Measurements from ENCODE around the gene LOC101059915.
A peak's percentile ranks its signal among the peaks of the same experiment; 100 is the strongest.

The LOC101059915 gene

DNA sequence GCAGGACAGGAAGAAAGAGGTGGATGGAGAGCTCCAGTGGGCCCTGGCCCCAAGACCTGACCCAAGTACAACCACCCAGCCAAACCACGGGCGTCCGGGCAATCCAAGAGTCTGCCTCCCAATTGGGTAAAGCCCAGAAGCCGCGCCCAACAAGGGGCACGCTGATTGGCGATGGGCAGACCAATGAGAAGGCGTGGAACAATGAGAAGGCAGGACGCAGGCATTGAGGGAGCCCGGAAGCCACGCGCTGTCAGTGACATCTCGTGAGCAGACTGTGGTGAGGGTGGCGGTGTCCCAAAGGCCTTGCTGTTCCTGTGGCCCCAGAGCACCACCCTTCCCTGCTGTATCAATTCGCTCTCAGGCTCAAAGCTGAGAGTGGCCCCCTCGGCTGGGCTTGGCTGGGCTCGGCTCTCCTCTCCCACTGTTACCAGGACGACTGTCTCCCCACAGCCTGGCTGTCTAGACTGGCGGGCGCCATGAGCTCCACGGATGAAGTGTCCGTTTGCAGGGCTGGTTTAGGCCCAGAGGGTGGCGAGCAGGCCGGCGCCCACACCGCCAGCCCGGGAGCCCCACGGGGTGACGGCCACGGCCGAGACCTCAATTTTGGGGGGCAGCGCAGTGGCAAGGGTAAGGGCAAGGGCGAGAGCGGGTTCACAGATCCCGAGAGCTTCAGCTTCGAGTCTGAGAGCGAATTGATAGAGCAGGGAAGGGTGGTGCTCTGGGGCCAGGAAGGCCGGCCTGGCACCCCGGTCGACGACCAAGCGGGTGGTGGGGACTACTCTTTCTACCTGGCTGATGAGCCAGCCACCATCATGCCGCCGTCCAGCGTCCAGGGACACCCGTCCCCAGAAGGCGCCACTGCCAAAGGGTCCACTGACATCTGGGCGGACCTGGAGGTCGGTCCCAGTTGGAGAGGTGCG, at the start of gene LOC101059915:
Gene LOC101059915 (plus strand): TSS at position 219 of the 920 bp plus-strand sequence.
- no peak for DNase-seq
- no CpG with 5 or more reads among the region's 50 CpGs for WGBS (ENCODE audit: insufficient coverage, low lambda C conversion rate)
- Histone ChIP-seq H3K4me3 (ENCODE audit: low read length) (no peak within 1 kb of the TSS), H3K27ac (ENCODE audit: low read length) (no peak within 1 kb of the TSS), H3K4me1 (ENCODE audit: control insufficient read depth, insufficient read depth, low read length) (no peaks in the 10 kb centered on the region), H3K27me3 (ENCODE audit: control insufficient read depth, insufficient read depth, low read length) (no peaks in the 10 kb centered on the region), H3K9me3 (ENCODE audit: control insufficient read depth, low read depth, low read length) (no peaks in the 10 kb centered on the region), H3K36me3 (ENCODE audit: control insufficient read depth, insufficient read depth, low read length) (no peaks in the 10 kb centered on the region)

DNA sequence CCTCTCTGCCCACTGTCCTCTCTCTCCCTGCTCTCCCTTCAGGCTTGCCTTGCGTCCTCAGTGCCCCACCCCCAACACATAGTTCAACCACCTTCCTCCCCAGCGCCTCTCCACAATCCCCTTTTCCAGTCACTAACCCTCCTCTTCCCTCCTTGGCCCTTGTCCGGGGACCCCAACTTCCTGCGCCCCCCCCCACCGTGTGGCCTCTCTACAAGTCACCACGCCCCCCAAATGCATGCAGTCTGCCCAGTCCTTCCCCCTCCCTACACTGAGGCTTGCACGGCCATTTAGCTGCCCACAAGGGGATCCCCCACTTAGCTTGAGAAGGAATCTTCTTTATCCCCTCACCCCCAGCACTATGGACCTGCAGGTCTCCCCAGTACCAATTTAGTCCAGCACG, 49.6 kb upstream of the LOC101059915 start:
- no peak for DNase-seq
- Histone ChIP-seq H3K4me1 (ENCODE audit: control insufficient read depth, insufficient read depth, low read length) (peaks cover 36% of the 10 kb centered on the region), H3K27ac (ENCODE audit: low read length) (peak overlapping the region; percentile 94), H3K27me3 (ENCODE audit: control insufficient read depth, insufficient read depth, low read length) (no peaks in the 10 kb centered on the region), H3K36me3 (ENCODE audit: control insufficient read depth, insufficient read depth, low read length) (peaks cover 3% of the 10 kb centered on the region), H3K4me3 (ENCODE audit: low read length) (no peak overlapping the region), H3K9me3 (ENCODE audit: control insufficient read depth, low read depth, low read length) (peaks cover 4% of the 10 kb centered on the region)
- no CpG with 5 or more reads among the region's 8 CpGs for WGBS (ENCODE audit: insufficient coverage, low lambda C conversion rate)

DNA sequence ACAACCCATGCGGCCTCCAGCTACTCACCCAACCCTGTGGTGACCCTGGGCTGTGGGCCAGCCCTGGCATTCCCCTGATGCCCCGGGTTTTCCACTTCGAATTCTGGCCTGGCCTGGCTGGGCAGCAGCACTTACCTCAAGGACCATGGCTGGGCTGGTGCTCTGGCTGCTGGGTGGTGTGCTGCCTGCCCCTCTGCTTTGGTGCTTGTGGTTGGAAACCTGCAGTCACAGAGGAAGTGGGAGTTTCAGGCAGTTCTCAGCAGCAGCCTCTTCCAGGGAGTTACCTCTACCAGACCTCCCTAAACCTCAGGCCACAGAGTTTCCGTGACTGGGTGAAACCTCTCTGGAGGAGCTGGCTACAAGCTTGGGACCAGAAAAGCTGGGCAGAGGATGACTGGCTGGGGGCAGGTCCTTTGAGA, 49.0 kb upstream of the LOC101059915 start, which contains the start of gene CXCR3:
Gene CXCR3 (minus strand): TSS at position 209 of the 419 bp plus-strand sequence. CDS start 62 bp downstream, at position 147.
- peaks cover 4% of the 10 kb centered on the region for H3K9me3 ChIP-seq (ENCODE audit: control insufficient read depth, low read depth, low read length)
- H3K27ac ChIP-seq (ENCODE audit: low read length) = peak within 1 kb of the TSS; percentile 94
- H3K27me3 ChIP-seq (ENCODE audit: control insufficient read depth, insufficient read depth, low read length) = no peaks in the 10 kb centered on the region
- H3K4me1 ChIP-seq (ENCODE audit: control insufficient read depth, insufficient read depth, low read length) = peaks cover 42% of the 10 kb centered on the region
- no peaks in the 10 kb centered on the region for H3K36me3 ChIP-seq (ENCODE audit: control insufficient read depth, insufficient read depth, low read length)
- no CpG with 5 or more reads among the region's 4 CpGs for WGBS (ENCODE audit: insufficient coverage, low lambda C conversion rate)
- no peak within 1 kb of the TSS for H3K4me3 ChIP-seq (ENCODE audit: low read length)
- no peak for DNase-seq

DNA sequence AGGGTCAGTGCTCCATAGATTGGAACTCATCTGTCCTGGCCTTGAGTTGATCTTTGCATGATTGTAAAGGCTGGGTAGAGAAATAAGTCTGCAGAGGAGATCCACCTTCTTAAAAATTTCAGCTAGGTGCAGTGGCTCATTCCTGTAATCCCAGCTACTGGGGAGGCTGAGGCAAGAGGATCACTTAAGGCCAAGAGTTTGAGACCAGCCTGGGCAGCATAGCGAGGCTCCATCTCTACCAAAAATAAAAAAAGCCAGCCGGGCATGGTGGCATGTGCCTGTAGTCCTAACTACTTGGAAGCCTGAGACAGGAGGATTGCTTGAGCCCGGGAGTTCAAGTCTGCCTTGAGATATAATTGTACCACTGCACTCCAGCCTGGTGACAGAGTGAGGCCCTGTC, 48.6 kb upstream of the LOC101059915 start:
- Histone ChIP-seq H3K27me3 (ENCODE audit: control insufficient read depth, insufficient read depth, low read length) (no peaks in the 10 kb centered on the region), H3K27ac (ENCODE audit: low read length) (peak overlapping the region; percentile 94), H3K4me1 (ENCODE audit: control insufficient read depth, insufficient read depth, low read length) (peaks cover 47% of the 10 kb centered on the region), H3K4me3 (ENCODE audit: low read length) (no peak overlapping the region), H3K9me3 (ENCODE audit: control insufficient read depth, low read depth, low read length) (peaks cover 4% of the 10 kb centered on the region), H3K36me3 (ENCODE audit: control insufficient read depth, insufficient read depth, low read length) (no peaks in the 10 kb centered on the region)
- no peak for DNase-seq
- no CpG with 5 or more reads among the region's 3 CpGs for WGBS (ENCODE audit: insufficient coverage, low lambda C conversion rate)

DNA sequence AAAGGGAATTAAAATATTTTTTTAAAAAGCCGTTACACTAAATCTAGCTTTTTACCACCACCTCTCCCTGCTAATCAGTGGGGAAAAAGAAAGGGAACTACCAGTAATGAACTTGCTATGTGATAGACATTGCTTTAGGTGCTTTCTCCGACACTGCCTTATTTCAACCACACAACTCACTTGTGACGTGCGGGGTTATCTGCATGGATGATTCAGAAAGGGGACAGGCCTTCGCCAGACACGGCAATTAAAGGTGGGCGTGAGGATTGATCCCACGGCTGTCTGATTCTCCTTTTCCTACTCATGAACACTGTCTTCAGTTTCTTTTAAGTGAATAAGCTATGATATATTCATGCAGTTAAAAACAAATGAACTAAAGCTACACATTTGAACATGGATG, 48.2 kb upstream of the LOC101059915 start:
- peaks cover 51% of the 10 kb centered on the region for H3K4me1 ChIP-seq (ENCODE audit: control insufficient read depth, insufficient read depth, low read length)
- H3K27me3 ChIP-seq (ENCODE audit: control insufficient read depth, insufficient read depth, low read length) = no peaks in the 10 kb centered on the region
- H3K27ac ChIP-seq (ENCODE audit: low read length) = no peak overlapping the region
- no peak for DNase-seq
- no CpG with 5 or more reads among the region's 8 CpGs for WGBS (ENCODE audit: insufficient coverage, low lambda C conversion rate)
- no peaks in the 10 kb centered on the region for H3K36me3 ChIP-seq (ENCODE audit: control insufficient read depth, insufficient read depth, low read length)
- no peak overlapping the region for H3K4me3 ChIP-seq (ENCODE audit: low read length)
- H3K9me3 ChIP-seq (ENCODE audit: control insufficient read depth, low read depth, low read length) = peaks cover 4% of the 10 kb centered on the region

DNA sequence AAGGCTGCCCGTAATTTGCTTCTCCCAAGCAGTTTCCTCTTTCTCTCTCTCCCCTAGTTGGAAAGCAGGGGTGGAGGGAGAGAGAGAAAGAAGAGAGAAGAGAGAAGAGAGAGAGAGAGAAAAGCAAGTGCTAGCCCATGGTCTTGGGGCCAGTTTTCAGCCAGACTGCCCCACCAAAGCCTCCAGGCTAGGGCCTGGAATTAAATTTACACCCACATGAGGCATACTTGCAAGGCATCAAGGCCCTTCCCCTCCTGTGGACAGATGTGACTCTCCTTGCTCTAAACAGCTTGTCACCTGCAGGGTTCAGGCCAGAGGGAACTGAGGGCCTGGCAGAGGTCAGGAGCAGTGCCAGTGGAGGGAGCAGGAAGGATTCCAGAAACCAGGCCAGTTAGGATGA, 47.4 kb upstream of the LOC101059915 start:
- Histone ChIP-seq H3K27me3 (ENCODE audit: control insufficient read depth, insufficient read depth, low read length) (no peaks in the 10 kb centered on the region), H3K4me3 (ENCODE audit: low read length) (no peak overlapping the region), H3K9me3 (ENCODE audit: control insufficient read depth, low read depth, low read length) (peaks cover 4% of the 10 kb centered on the region), H3K27ac (ENCODE audit: low read length) (no peak overlapping the region), H3K4me1 (ENCODE audit: control insufficient read depth, insufficient read depth, low read length) (peaks cover 56% of the 10 kb centered on the region), H3K36me3 (ENCODE audit: control insufficient read depth, insufficient read depth, low read length) (no peaks in the 10 kb centered on the region)
- WGBS (ENCODE audit: insufficient coverage, low lambda C conversion rate) = no CpG with 5 or more reads among the region's 1 CpG
- DNase-seq = no peak

DNA sequence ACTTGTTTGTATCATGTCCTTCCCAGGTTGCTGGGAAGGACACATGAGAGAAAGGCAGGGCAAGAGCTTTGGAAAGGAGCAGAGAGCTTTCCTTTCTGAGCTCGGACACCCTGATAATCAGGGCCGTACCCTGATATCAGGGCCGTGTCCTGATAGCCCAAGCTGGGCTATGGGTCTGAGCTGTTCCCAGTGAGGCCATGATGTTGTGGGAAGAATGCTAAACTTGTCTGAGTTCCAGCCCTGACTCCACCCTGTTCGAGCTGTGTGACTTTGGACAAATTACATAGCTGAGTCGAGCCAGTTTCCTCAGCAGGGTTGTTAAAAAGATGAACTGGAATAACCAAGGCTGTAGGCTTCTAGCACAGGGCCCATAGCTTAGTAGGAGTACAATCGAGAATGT, 45.7 kb upstream of the LOC101059915 start:
- peak in 1 of 2 donors; percentile 55 for DNase-seq

DNA sequence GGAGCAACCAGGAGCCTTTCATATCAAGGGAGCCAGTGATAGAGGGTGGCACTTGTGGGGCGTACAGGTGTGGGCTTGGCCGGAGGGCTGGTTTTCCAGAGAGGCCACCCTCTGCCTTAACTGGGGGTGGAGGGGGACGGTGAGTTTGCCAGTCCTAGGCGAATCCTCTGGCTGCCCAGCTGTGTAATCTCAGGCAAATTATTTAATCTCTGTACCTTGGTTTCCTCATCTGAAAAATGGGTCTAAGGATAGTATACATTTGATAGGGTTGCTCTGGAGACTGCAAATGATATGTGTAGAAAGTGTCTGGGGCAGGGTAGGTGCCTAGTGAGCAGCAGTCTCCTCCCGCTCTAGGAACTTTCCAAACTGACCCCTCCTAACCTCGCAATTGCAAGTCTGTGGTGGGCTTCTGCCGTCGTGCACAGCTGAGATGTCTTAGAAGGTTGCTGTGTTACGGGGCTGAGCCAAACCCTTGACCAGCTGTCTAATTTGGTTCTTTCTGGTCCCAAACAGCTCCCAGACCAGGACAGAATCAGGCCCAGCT, 45.2 kb upstream of the LOC101059915 start:
- Histone ChIP-seq H3K36me3 (ENCODE audit: control insufficient read depth, insufficient read depth, low read length) (no peaks in the 10 kb centered on the region), H3K27me3 (ENCODE audit: control insufficient read depth, insufficient read depth, low read length) (no peaks in the 10 kb centered on the region), H3K27ac (ENCODE audit: low read length) (peak overlapping the region; percentile 95), H3K9me3 (ENCODE audit: control insufficient read depth, low read depth, low read length) (no peaks in the 10 kb centered on the region), H3K4me3 (ENCODE audit: low read length) (no peak overlapping the region), H3K4me1 (ENCODE audit: control insufficient read depth, insufficient read depth, low read length) (peaks cover 68% of the 10 kb centered on the region)
- DNase-seq = no peak
- WGBS (ENCODE audit: insufficient coverage, low lambda C conversion rate) = no CpG with 5 or more reads among the region's 9 CpGs

More for the DNA sequence above, 45.7 kb upstream of the LOC101059915 start:
- WGBS (ENCODE audit: insufficient coverage, low lambda C conversion rate) = no CpG with 5 or more reads among the region's 6 CpGs
- no peak overlapping the region for H3K4me3 ChIP-seq (ENCODE audit: low read length)
- H3K36me3 ChIP-seq (ENCODE audit: control insufficient read depth, insufficient read depth, low read length) = no peaks in the 10 kb centered on the region
- peaks cover 2% of the 10 kb centered on the region for H3K9me3 ChIP-seq (ENCODE audit: control insufficient read depth, low read depth, low read length)
- H3K4me1 ChIP-seq (ENCODE audit: control insufficient read depth, insufficient read depth, low read length) = peaks cover 68% of the 10 kb centered on the region
- no peaks in the 10 kb centered on the region for H3K27me3 ChIP-seq (ENCODE audit: control insufficient read depth, insufficient read depth, low read length)
- H3K27ac ChIP-seq (ENCODE audit: low read length) = peak overlapping the region; percentile 95

DNA sequence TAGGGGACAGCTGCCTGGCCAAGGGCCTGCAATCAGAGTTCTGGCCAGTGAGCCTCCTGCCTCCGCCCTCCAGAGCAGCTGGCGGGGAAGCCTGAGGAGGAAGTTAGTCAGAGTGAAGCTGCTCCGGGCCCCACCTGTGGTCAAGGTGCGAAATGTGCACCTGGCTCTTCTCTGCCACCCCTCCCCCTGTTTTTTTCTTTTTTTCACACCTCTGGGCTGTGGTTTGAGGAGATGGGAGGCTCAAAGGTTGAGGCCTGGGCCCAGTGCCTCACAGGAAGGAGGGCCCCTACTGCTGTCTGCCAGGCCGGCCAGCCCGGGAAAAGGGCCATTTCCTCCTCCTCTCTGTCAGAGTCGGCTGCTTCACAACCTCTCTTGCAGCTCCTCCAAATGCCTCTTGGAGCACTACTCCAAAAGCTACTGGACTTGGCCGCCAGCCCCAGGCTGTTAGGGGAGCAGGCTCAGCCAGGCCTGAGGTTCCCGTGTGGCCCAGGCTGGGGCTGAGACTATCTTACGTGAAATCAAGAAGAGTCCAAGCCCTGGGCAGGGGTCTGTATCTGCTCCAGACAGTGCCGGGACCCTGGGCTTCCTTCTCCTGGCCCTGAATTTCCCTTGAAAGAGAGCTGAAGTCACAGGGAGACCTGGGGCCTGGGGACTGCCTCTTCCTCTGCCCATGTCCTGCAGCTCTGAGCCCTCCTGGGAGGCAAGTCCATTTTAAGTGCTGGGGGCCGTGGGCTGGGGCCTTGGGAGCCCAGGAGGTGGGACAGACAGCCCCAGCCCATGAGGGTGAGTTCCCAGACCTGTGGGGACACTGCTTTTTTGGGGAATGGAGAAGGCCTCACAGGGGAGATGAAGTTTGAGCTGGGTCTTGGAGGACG, 44.5 kb upstream of the LOC101059915 start:
- Histone ChIP-seq H3K27ac (ENCODE audit: low read length) (peak overlapping the region; percentile 95), H3K36me3 (ENCODE audit: control insufficient read depth, insufficient read depth, low read length) (no peaks in the 10 kb centered on the region), H3K4me3 (ENCODE audit: low read length) (no peak overlapping the region), H3K4me1 (ENCODE audit: control insufficient read depth, insufficient read depth, low read length) (peaks cover 68% of the 10 kb centered on the region), H3K27me3 (ENCODE audit: control insufficient read depth, insufficient read depth, low read length) (no peaks in the 10 kb centered on the region), H3K9me3 (ENCODE audit: control insufficient read depth, low read depth, low read length) (no peaks in the 10 kb centered on the region)
- peak; percentile 88 to 93 for DNase-seq
- WGBS (ENCODE audit: insufficient coverage, low lambda C conversion rate) = no CpG with 5 or more reads among the region's 13 CpGs

DNA sequence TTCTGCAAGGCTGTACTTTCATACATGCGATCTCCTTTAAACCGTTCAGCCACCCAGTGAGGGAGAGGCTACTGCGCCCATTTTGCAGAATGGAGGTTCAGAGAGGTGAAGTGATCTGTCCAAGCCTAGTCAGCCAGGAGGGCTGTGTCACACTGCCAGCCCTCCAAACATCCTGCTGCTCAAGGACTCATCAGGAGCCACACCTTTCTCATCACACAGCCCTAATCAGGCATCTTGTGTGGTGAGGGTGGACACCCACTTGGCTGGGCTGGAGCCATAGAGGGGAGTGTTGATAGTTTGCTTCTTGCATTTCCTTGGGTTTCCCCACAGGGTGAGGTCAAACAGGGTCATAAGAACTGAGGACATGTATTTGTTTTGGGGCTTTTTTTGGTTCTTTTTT, 43.6 kb upstream of the LOC101059915 start:
- Histone ChIP-seq H3K4me3 (ENCODE audit: low read length) (no peak overlapping the region), H3K4me1 (ENCODE audit: control insufficient read depth, insufficient read depth, low read length) (peaks cover 63% of the 10 kb centered on the region), H3K27me3 (ENCODE audit: control insufficient read depth, insufficient read depth, low read length) (no peaks in the 10 kb centered on the region), H3K36me3 (ENCODE audit: control insufficient read depth, insufficient read depth, low read length) (no peaks in the 10 kb centered on the region), H3K27ac (ENCODE audit: low read length) (peak overlapping the region; percentile 95), H3K9me3 (ENCODE audit: control insufficient read depth, low read depth, low read length) (no peaks in the 10 kb centered on the region)
- WGBS (ENCODE audit: insufficient coverage, low lambda C conversion rate) = no CpG with 5 or more reads among the region's 3 CpGs
- DNase-seq = peak in 1 of 2 donors; percentile 30

All from large intestine (tissue), 3 donors.